ENCODE results near the gene WDR27.
"Not testable (repeated sequence)": the region's sequence is repeated elsewhere in the genome, so short reads cannot be mapped to it uniquely, and the experiment has no call there.

DNA sequence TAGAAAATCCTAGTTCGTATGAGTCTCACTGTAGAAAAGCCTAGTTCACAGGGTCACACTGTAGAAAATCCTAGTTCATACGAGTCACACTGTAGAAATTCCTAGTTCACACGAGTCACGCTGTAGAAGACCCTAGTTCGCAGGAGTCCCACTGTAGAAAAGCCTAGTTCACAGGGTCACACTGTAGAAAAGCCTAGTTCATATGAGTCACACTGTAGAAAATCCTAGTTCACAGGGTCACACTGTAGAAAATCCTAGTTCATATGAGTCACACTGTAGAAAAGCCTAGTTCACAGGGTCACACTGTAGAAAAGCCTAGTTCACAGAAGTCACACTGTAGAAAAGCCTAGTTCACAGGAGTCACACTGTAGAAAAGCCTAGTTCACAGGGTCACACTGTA is 56.4 kb downstream of the WDR27 start:
- TF ChIP-seq, protein P1, sequence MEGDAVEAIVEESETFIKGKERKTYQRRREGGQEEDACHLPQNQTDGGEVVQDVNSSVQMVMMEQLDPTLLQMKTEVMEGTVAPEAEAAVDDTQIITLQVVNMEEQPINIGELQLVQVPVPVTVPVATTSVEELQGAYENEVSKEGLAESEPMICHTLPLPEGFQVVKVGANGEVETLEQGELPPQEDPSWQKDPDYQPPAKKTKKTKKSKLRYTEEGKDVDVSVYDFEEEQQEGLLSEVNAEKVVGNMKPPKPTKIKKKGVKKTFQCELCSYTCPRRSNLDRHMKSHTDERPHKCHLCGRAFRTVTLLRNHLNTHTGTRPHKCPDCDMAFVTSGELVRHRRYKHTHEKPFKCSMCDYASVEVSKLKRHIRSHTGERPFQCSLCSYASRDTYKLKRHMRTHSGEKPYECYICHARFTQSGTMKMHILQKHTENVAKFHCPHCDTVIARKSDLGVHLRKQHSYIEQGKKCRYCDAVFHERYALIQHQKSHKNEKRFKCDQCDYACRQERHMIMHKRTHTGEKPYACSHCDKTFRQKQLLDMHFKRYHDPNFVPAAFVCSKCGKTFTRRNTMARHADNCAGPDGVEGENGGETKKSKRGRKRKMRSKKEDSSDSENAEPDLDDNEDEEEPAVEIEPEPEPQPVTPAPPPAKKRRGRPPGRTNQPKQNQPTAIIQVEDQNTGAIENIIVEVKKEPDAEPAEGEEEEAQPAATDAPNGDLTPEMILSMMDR (IDR thresholded peaks at IDR 0.05): not testable (repeated sequence)
- not testable (repeated sequence) for TF ChIP-seq POLR2A, POLR2AphosphoS5 (IDR thresholded peaks at IDR 0.05)
